Testis (tissue), 2 donors: Measurements from ENCODE around the gene MIA.

Experiments used
- CTCF ChIP-seq, 3 experiments: fragments of 450-650 bp in 2 of 3; fragments of 200-600 bp in 1 of 3; sonication (generic) in 1 of 3; IDR thresholded peaks; one replicate each; pipeline ENCODE4 v1.5.1; 2016 to 2019; ENCODE audit warnings: antibody characterized with exemption in 3 of 3, mild to moderate bottlenecking in 2 of 3, moderate library complexity in 1 of 3
- POLR2A ChIP-seq: fragments of 450-650 bp; IDR thresholded peaks from one replicate; pipeline ENCODE4 v1.6.1; 2017; ENCODE audit warnings: antibody characterized with exemption, mild to moderate bottlenecking, moderate library complexity

DNA sequence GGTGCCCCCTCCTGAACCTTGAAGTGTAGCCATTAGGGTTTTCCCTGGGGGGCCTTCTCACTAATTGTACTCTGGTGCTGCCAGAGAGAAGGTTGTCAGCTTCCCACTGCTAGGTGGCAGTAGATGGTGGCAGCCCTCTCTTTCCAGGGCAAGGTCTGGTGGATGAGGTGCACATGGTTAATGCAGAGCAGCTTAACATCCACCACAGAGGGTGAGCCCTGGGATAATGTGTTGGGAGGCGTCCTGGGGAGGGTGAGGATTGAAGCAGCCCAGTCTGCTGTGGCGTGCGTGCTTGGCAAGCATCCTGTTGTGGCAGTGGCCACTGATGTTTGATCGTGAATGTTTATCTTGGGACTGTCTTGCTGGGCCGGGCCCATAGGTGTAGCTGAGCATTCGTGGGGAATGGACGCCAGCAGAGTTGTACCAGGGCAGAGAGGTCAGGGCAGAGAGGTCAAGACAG is 29.5 kb downstream of the MIA start:
- TF ChIP-seq CTCF (IDR thresholded peaks at IDR 0.05) (no peak), POLR2A (no peak)
